ENCODE measurements around the gene NIN.
A peak's percentile ranks its signal among the peaks of the same experiment; 100 is the strongest.

The NIN gene

DNA sequence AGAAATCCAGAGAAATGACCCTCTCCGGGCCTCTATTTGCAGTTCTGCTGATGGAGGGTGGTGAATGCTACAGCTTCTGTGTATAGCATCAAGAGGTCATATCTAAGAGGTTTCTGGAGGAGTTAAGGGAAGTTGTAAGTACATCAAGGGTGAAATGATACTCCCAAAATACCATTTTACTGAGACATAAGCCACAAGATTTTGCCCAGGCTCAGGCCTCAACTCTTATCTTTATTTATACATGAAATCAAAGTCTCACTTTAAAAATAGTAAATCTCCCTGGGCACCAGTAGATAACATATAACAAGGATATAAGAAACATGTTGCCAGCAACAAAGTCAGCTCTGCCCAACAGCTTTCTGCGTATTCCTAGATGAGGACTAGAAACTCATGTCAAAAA, 40.4 kb downstream of the NIN start:
- no peak for DNase-seq

DNA sequence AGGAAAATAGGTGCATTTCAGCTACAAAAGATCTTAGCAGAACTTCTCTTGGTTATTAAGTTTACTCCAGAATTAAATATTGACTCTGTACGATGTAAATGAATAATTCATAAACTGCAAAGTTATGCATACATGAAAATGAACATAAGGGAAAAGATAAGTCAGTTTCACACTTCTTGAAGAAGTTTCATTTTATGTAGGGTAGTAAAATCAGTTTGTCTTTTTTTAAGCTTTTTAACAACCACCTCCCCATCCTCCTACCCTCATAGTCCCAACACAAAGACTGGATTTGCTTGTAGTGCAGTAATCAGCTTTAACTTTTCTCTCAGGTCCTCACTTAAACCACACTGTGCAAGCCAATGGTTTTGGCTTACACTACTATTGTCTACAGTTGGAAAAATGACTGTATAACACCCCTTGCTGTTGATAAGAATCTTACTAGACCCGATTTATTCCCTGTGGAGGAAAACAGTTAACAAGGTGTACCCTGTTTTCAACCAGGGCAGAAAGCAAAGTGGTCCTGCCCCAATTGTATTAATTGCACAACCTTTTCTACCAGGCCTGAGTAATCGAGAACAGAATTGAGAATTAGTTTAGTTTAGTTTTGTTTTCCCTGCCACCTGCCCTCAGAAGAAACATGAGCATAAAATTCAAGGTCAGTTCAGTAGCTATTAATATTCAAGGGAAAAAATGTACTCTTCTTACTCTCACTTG, 44.1 kb downstream of the NIN start:
- DNase-seq: no peak

DNA sequence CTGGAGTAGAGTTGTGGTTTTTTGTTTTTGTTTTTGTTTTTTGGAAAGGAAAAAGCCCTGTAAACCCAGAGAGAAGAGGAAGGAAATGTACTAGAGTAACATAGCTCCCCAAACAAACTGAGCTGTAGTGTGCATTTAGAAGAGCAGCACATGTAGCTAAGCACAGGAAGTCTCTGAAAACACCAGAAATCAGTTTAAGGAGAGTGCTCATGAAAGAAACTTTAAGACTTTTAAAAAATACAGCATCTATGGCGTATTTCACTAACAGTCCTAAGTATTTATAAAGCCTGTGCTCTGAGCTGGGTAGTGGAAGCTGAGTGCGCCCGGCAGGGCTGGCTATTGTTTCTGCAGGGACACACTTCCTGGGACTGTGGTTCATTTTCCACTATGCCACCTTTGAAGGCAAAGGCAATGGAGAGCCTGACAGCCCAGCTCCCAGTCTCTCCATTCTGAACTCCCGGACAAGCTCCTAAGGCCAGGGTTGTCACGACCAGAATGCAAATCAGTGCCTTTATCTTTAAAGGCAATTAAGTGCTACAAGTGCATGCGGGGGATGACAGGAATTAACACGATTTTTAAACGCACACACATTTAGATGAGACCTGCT, 45.4 kb downstream of the NIN start:
- DNase-seq: no peak

DNA sequence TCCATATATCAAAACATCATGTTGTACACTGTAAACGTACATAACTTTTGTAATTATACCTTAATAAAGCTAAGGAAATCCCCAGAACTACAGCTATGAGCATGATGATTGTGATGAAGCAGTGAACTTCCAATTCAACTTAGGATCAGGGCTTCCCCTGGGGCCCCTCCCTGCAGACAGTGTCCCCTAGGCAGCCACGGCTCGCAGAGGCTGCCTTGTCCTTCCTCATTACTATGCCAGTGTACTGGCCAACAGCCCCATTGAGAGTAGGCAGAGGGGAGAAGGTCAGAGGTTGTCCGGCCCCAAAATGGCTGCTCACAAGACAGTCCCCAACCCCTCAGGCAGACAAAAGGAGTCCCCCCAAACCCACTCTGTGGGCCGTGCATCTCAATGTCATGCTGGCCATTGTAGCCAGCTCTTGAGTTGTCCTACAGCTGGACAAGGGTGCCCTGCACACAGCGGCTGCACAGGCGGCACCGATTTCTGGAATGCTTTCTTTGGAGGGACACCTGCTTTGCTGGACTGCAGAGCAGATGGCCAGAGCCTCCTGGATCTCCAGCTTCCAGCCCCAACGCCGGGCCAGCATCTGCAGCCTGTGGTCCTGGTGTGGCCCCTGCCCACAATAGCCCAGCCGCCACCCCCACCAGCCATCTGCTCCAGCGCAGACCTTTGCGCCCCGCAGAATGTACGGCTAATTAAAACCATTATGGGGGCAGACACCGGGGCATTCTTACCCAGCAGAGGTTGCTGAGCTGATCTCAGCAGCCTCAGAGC, 46.1 kb downstream of the NIN start:
- DNase-seq: no peak

DNA sequence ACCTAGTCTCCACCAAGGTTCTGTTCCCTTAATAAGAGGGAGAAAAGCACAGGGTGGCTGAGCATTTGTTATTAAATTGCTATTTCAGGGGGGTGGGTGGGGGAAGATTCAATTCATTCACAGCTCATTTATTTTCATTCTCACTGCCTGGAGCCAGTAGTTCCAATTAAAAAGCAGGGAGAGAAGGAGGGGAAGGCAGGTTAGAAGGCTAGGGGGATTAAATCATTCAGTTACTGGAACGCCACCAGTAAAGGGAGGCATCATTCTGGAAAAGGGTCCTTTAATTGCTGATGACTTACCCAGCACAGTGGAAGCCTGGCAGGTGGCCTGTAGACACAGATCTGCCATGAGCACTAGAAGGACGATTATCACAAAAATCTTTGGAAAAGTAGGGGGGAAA, 47.4 kb downstream of the NIN start:
- DNase-seq: no peak

DNA sequence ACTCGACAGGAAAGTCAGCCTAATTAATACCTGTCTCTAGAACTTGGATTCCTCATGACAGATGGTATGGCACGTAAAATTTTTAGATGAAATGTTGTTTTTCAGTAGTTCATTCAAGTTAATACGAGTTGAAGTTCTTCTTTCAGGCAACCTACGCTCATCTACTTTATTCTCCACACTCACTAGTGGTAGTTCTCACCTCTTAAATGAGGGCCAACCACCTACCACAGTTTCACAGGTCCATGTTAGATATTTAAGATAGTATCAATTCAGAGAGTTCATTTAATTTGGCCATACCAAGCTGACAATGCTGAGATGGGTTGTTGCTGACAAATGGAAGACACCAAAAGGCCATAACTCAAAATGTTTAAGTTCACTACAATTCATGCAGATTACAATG, 50.6 kb downstream of the NIN start:
- no peak for DNase-seq

DNA sequence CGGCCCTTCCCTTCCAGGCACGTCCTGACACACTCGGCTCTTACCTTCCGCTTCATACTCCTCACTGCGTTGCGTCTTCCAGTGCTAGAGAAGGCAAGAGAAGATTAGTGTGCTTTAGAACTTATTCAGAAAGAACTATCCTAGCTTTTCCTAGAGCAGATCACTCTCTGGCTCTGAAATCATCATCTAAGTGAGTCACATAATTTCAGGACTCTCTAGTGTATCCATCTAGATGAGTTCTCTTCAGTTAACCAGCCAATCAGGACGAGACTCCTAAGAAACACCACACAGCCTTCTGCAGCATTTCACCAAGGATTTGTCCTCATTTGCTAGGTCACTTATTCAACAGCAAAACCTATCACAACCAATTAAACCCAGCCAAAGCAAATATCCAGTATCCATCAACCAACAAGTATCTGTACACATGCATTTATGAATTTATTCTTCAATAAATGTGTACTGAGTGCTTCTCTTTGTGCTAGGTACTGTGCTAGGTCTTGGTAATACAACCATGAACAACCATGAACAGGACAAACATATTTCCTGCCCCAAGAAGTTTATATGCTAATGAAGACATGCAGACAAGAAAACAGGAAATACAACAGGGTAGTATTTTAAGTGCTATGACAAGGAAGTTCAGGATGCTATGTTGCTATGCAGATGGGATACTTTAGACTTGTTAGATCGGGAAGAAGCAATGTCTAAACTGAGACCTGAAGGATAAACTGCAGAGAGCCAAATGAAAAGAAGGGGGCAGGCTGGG, 52.1 kb downstream of the NIN start:
- DNase-seq: no peak

DNA sequence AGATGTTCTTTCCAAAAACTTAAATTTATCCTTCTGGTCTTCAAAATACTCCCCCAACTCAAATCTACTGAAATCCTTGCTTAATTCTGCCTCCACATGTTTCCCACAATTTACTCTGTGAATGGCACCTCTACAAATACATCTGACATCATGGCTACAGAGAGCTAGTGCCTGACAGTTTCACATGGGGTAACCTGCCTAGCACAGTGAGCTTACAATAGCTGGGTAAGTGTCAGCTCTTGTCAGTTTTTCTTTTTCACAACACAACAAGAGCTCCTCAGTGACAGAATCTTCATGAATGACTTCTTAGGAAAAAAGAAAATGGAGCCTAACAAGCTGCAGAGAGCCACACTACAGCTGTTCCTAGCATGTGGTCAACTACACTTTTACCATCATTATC, 54.4 kb downstream of the NIN start:
- no peak for DNase-seq

DNA sequence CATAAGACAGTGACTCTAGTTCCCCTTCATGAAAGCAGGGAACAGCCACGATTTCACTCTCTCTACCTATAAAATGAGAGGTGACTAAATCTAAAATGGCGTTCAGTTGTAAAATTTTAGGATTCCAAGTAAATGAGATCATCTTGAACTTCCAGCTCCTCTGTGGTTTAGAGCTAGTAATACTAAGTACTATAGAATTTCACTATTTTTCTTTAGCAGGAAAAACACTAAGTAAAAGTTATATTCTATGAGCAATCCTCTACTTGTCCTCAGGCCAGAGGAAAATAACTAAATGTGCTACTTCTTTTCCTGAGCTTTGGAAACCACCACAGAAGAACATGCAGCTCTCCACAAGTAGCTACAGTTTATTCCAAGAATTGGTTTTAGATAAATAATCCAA, 55.6 kb downstream of the NIN start:
- DNase-seq: no peak

DNA sequence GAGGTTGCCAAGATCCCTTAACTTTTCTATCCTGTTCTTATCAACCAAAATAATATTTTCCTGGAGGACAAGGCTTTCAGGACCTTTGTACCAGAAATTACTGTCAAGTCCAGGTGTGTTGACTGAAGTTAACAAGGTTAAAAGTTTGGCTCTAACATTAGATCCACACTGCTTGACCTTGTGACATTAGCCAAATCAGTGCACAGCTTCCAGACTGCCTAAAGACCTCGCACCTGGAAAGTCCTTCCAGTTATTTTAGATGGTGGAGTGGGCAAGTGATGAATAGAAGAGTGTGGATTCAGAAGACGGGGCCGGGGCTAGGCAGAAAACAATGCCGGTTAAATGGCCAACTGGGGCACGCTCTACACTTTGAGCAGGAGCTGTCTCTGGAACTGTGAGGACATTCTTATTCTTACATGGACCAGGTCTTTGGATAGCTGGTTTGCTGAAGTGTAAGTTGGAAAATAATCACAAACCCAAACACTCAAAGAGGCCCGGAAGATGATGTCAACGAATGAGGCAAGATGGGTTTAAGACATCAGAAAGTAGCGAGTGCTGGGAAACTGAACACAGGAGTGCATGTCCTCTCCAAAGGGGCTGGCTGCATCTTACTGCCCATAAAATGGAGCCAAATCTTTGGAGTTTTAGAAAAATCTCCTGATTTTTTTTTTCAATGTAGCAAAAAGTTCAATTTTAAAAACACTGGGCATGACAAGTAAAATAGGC, 56.3 kb downstream of the NIN start:
- no peak for DNase-seq

DNA sequence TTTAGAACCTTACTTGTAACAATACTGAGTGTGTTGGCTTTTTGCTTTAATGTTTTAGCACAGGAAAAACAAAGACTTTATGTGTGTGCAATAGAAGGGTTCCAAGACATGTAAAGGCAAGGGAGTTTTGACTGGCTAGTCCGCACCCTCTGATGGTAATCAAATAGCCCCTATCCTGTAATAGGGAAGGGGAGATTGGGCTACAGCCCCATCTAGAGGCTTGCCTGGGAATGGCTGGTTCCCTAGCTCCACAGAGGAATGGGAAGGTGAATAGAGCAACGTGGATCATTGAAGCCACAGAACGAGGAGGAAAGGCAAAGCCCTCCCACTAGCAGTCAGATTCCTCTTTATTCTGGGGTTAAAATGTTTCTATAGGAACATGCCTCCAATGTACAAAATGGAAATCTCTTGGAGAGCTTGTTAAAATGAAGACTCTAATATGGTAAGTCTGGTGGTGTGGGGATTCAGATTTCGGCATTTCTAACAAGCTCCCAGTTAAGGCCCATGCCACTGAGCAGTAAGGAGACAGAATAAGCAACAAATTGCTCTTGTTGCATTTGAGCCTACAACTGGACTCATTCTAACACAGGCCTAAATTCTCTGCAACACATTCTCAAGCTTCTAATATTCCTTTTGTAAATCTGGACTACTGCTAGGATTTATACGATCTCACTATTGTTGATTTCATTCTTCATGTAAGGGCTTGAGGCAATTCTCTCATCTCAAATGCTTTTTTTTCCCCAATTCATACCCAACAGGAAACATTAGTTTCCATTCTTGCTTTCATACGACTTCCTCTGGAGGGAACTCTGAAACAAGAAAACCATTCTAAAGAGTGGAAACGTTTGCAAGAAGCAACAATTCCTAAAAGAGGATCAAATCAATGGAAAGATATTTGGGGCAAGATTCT, 57.1 kb downstream of the NIN start:
- peak; percentile 60 to 62 for DNase-seq

DNA sequence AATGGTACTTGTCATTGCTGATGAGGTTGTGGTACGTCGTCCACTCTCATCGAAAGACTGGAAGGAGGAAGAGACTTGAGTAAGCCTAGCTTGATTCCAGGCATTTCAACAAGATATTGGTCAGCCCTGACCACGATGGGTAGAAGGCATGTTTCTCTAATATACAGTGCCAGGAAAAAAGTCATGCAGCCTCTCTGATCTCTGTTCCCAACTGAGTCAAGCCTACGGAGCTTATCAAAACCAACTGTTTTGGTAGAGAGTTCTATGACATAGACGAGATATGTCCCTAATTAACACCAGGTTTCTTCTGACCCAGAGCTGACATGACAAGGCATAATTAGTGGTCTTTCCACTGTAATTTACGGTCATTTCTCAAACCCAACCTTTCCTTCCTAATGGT, 58.5 kb downstream of the NIN start:
- no peak for DNase-seq

DNA sequence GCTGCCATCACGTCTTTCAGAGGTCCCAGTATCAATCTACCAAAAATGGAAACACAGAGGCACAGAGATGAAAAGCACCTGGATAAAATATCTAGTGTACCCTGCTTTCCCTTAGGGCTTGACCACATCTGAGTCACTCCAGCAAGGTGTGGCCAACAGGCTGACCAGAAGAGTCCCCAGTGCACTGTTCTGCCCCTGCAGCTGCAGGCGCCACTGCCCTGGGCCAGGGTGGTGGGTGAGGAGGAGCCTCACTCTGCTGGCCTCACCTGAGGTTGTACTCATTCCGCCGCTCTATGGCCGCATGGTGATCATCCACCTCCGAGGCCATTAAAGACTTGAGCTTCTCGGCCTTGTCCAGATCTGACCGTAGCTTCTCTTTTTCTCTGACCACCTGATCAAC, 60.4 kb downstream of the NIN start:
- DNase-seq: no peak

DNA sequence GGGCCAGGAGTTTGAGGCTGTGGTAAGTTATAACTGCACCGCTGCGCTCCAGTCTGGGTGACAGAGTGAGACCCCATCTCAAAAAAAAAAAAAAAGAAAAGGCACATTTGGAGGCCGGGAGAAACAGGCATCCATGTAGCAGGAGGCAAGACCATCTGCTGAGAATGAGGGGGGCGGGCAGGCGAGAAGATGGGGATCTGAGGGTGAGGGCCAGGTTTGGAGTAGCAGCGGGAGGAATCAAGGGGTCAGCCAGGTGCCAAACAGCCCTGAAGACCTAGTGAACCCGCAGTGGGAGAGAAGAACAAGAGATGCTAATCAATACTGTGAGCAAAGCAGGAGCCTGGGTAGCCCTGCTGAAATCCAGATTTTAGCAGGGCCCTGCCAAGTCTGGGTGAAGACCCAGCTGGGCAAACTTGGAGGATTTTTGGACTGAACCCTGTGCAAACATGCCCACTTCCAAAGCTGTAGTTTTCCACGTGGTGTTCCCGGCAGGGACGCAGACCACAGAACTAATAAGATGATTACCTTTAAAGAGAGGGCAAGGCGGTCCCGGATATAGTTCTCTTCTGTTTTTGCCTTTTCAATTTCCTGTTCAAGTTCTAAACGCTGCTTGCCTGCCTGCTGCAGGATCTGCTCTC, 61.0 kb downstream of the NIN start:
- DNase-seq: no peak

DNA sequence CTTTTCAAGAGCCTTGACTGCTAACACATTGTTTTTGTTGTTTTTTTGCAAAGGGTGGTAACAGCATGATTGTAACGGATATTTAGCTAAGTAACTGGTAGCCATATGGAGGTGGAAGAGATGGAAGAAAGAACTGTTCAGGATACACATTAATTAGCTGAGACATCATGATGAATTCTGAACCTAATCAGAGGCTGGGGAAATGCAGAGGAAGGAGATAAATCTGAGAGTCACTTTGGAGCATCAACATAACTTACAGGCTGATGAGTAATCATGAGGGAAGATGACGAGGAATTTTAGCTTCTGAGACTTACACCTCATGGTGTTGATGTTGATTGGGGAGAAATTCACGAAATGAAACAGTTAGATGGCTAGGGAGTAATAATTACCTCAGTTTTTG, 62.3 kb downstream of the NIN start:
- no peak for DNase-seq

DNA sequence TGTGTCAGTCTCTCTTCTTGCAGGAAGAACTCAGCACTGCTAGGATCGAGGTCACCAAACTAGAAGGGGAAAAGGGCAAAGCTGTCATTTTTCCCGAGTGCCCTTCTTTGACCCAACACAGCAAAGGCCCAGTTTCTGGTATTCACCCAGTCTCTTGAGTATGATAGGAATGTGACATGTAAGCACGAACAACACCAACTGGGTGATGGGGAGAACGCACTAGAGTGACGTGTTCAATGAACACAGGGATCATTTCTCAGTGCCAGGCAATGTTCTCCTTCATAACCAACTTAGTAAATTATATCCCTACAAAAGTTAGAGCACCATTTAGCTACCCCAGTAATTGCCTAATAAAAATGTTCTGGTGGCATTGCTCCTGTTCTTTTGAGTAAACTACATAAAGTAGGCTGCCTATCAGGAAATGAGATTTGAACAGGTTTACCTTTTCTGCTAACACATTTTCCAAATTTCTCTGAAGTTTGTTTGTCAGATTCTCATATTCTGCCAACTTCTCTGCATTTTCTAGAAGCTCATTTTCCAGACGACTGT, 64.5 kb downstream of the NIN start:
- no peak for DNase-seq

DNA sequence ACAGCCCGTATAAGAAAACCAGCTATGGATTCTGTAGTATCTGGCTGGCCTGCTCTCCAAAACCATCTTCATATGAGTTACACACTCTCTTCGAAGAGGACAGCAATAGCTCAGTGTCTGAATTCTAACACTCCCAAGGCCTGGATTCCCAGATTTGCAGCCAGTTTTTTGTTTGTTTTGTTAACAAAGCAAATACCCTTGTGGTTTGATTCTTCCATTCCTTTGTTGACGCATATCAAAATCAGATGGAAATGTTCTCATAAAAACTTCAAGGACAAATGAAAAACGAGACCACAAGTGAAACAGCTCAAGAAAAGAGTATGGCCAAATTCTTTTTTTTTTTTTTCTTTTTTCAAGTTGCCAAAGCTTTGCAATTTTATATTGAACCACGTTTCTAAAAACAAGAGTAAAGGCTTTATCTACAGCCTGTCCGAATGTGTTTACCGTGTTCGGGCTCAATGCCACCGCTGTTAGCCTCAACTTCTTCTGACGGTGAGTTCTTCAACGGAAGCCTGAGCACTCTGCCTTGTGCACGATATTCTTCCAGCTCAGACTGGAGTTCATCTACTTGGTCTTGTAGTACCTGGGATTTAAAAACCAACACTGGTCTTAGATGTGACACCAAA, 67.5 kb downstream of the NIN start:
- DNase-seq: no peak

DNA sequence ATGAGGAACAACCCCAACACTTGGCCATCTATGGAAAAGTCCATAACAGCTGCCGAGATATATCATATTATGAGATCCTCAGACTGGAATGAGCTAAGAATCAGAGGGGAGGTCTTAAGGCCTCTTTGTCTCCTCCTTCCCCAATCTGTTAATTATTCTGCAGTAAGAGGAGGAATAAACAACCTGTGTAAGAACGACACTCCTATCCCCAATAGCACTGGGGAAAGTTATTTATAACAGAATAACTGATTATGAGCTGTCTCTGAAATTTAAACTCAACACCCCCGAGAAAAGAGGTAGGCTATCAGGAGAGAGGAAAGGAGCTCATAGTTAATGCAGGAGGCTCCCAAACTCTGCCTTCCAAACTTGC, 68.0 kb downstream of the NIN start:
- DNase-seq: no peak

DNA sequence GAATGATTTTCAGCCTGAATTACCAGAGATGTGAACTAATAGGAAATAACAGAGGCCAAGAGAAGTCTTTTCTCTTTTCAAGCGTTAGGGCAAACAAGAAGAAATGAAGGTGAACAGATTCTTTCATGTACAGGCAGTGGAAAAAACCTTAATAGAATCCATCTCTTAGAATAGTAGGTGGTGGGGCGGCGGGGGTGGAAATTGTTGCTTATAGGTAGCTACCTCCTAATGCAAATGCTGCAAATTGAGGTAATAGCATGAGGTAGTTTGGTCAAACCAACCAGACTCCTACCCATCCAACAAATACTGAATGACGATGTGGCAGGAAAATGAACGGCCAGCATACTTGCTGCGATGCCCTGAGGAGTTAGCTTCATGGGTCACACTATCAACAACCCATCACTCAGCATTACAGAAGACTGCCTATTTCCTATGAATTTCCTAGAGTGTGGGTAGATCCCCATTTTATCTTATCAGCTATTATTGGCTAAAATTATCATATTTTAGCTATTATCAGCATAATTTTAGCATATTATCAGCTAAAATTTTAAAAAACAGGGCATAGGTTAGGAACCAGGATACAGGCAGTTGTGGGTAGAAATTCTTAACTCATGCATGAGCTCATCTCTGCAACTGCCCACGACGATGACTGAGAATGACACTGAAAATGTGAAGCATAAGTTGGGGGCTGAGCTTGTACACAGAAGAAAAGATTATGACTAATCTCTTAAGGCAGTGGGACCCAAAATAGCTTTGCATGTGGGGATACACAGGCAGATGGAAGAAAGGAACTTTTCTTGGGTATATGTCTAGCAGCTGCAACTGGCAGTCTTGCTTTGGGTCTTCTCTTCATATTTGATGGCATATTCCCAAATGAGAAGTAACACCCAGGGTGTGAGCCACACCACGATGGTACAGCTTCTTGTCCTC, 68.7 kb downstream of the NIN start:
- DNase-seq: peak; percentile 57 to 66
